SIG-M5 (cell line): Measurements from ENCODE around the gene OR6C68.
"Not testable (repeated sequence)": the region's sequence is repeated elsewhere in the genome, so short reads cannot be mapped to it uniquely, and the experiment has no call there.

Source experiments
- DNase-seq: peaks from one replicate; lab custom pipeline; 2025; lab: John Stamatoyannopoulos, UW

OR6C68 gene

GRCh38 chr12:55492078-55492477, at the start of gene OR6C68:
Gene OR6C68, plus strand, starts transcription at chr12:55492378. Its CDS starts 0 bp downstream, at chr12:55492378.
- DNase-seq: no peak

GRCh38 chr12:55443776-55444175, 48.4 kb upstream of the OR6C68 start, which contains the start of gene OR6C2:
Gene OR6C2, plus strand, starts transcription at chr12:55444076. Its CDS starts 8,138 bp downstream, at chr12:55452214.
- DNase-seq: no peak

GRCh38 chr12:55445357-55445756, 46.8 kb upstream of the OR6C68 start:
- no peak for DNase-seq

GRCh38 chr12:55446326-55446725, 45.9 kb upstream of the OR6C68 start:
- no peak for DNase-seq

GRCh38 chr12:55448825-55449224, 43.4 kb upstream of the OR6C68 start:
- no peak for DNase-seq

- DNase-seq: not testable (repeated sequence)
Observed at GRCh38 chr12:55464926-55465325, 27.3 kb upstream of the OR6C68 start.

GRCh38 chr12:55467836-55468235, 24.3 kb upstream of the OR6C68 start:
- DNase-seq: no peak

DNA sequence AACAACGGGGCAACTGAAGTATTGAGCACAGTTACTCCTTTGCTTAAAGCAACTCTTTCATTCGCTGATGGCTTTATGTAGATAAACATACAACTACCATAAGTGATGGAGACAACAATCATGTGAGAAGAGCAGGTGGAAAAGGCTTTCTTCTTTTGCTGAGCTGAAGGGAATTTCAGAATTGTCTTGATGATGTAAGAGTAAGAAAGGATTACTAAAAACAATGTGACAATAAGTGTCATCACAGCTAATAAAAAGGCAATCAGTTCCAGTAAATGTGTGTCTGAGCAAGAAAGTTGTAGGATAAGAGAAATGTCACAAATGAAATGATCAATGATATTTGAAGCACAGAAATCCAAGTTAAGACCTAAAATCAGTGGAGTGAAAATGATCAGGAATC, 22.9 kb upstream of the OR6C68 start:
- no peak for DNase-seq

GRCh38 chr12:55470088-55470829, 21.9 kb upstream of the OR6C68 start, which contains the start of gene OR6C70:
Gene OR6C70, minus strand, starts transcription at chr12:55470138. Its CDS starts 0 bp downstream, at chr12:55470138.
- no peak for DNase-seq

DNA sequence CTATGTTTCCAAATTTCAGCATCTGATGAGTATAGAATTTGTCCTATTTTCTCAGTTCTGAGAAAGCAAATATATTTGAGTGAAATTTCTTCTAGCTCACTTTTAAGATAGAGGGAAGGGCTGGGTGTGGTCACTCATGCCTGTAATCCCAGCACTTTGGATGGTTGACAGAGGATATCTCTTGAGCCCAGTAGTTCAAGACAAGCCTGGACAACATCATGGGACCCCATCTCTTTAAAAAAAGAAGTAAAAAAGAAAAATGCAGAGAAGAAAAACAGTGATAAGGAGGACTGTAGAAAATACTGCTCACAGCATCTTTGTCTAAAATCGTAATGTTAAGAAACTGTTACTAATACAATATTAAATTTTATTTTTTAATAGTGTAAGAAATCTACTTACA, 19.9 kb upstream of the OR6C68 start:
- DNase-seq: no peak

- not testable (repeated sequence) for DNase-seq
Observed at GRCh38 chr12:55479136-55479535, 13.0 kb upstream of the OR6C68 start.

DNA sequence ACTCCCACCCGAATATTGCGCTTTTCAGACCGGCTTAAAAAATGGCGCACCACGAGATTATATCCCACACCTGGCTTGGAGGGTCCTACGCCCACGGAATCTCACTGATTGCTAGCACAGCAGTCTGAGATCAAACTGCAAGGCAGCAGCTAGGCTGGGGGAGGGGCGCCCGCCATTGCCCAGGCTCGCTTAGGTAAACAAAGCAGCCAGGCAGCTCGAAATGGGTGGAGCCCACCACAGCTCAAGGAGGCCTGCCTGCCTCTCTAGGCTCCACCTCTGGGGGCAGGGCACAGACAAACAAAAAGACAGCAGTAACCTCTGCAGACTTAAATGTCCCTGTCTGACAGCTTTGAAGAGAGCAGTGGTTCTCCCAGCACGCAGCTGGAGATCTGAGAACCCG, 7.9 kb upstream of the OR6C68 start:
- DNase-seq: not testable (repeated sequence)

GRCh38 chr12:55495490-55495889, 3.3 kb downstream of the OR6C68 start:
- DNase-seq: no peak

GRCh38 chr12:55499231-55499630, 7.1 kb downstream of the OR6C68 start:
- DNase-seq: no peak

DNA sequence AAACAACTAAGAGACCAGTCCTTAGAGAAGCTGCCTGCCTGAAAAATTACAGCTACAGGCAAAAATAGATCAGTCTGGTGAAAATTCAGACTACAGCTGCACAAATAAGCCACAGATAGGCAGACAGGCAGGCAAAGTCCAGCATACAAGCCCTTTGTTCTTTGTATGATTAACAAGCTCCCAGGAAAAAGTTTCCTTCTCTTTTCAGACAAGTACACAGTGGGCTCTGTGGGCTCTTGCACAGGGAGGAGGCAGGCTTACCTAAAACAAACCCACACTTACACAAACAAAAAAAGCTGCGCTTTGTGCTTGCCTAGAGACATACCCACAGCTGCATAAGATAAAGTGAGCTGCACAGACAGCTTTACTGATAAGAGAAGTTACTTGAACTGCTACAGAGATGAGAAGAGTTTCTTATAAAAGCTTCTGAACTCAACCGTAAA, 7.7 kb downstream of the OR6C68 start:
- no peak for DNase-seq

DNA sequence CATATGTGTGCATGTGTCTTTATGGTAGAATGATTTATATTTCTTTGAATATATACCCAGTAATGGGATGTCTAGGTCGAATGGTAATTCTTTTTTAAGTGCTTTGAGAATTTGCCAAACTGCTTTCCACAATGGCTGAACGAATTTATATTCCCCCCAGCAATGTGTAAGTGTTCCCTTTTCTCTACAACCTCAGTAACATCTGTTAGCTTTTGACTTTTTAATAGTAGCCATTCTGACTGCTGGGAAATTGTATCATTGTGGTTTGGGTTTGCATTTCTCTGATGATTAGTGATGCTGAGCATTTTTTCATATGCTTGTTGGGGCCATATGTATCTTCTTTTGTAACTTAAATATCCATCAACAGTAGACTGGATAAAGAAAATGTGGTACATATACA, 9.4 kb downstream of the OR6C68 start:
- no peak for DNase-seq

GRCh38 chr12:55515696-55516095, 23.5 kb downstream of the OR6C68 start:
- DNase-seq: no peak

DNA sequence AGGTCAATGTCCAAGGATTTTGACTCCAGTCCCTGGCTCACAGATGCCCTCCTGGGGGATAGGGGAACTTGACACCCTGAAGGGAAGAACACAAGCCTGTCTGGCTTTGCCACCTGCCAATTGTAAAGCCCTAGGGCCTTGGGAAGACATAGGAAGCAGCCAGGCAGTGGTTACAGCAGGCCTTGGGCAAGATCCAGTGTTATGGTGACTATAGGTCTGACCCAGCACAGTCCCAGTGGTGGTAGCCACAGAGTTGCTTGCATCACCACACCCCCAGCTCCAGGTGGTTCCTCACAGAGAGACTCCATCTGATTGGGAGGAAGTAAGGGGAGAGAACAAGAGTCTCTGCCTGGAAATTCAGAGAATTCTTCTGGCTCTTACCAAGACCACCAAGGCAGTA, 24.2 kb downstream of the OR6C68 start:
- no peak for DNase-seq
